Activated CD8-positive, alpha-beta memory T cell treated with anti-CD3 and anti-CD28 coated beads, Interleukin-2, amount 50 U/mL, for 24 hours (primary cell): Measurements from ENCODE around the gene ACOT7.

Experiments used
- DNase-seq: peaks from one replicate; pipeline ENCODE4 v3.0.0-alpha.2; 2020; ENCODE audit errors: extremely low read depth

The ACOT7 gene

GRCh38 chr1:6343506-6344405 lies 49.8 kb downstream of the ACOT7 start:
- no peak for DNase-seq

- no peak for DNase-seq
Observed at GRCh38 chr1:6342056-6342455, 51.5 kb downstream of the ACOT7 start.

GRCh38 chr1:6338695-6339094 lies 54.9 kb downstream of the ACOT7 start:
- no peak for DNase-seq

- no peak for DNase-seq
Observed at GRCh38 chr1:6336776-6337622, 56.6 kb downstream of the ACOT7 start.

GRCh38 chr1:6334261-6334993 lies 59.1 kb downstream of the ACOT7 start:
- no peak for DNase-seq

GRCh38 chr1:6332821-6333220 lies 60.7 kb downstream of the ACOT7 start:
- no peak for DNase-seq

GRCh38 chr1:6331543-6332273 lies 61.9 kb downstream of the ACOT7 start:
- no peak for DNase-seq

- DNase-seq: no peak
Observed at GRCh38 chr1:6330410-6330911, 63.1 kb downstream of the ACOT7 start.

- DNase-seq: no peak
Observed at GRCh38 chr1:6329851-6330250, 63.7 kb downstream of the ACOT7 start.

GRCh38 chr1:6329396-6329795 lies 64.2 kb downstream of the ACOT7 start:
- DNase-seq: no peak

GRCh38 chr1:6328696-6329095 lies 64.9 kb downstream of the ACOT7 start:
- no peak for DNase-seq

GRCh38 chr1:6328091-6328490 lies 65.5 kb downstream of the ACOT7 start:
- DNase-seq: no peak

- no peak for DNase-seq
Observed at GRCh38 chr1:6325482-6325881, 68.1 kb downstream of the ACOT7 start.

GRCh38 chr1:6322161-6322560 lies 71.4 kb downstream of the ACOT7 start:
- DNase-seq: no peak

GRCh38 chr1:6321205-6321604 lies 72.4 kb downstream of the ACOT7 start:
- no peak for DNase-seq

- no peak for DNase-seq
Observed at GRCh38 chr1:6317098-6317760, 76.3 kb downstream of the ACOT7 start.

- no peak for DNase-seq
Observed at GRCh38 chr1:6316240-6317097, 77.1 kb downstream of the ACOT7 start.

GRCh38 chr1:6314503-6314902 lies 79.1 kb downstream of the ACOT7 start:
- no peak for DNase-seq

- DNase-seq: no peak
Observed at GRCh38 chr1:6313393-6314200, 80.0 kb downstream of the ACOT7 start.
